Fibroblast of lung (primary cell): ENCODE measurements around the gene EEPD1. TPM values are rescaled to one million over a fixed set of nuclear protein-coding genes. Genes with fewer than 3 reads are reported as not detected.

Experiments
- DNase-seq, 2 donors: peaks; one replicate each; pipeline versions ENCODE4 v3.0.0 to v3.0.0-alpha.2; 2010; ENCODE audit warnings: low read depth in 2 of 2
- H2AFZ ChIP-seq: 2 replicates; pipeline ENCODE4 v1.5.1; 2012; ENCODE audit warnings: low read length, control low read depth, inconsistent platforms
- H3K27ac ChIP-seq: 2 replicates; pipeline ENCODE4 v1.5.1; 2011; ENCODE audit warnings: low read length, control low read depth; ENCODE audit not compliant: insufficient read depth
- H3K27me3 ChIP-seq: 2 replicates; pipeline ENCODE4 v1.5.1; 2011; ENCODE audit warnings: mild to moderate bottlenecking, low read length; ENCODE audit not compliant: control insufficient read depth, insufficient read depth
- H3K36me3 ChIP-seq: 2 replicates; pipeline ENCODE4 v1.5.1; 2011; ENCODE audit warnings: low read length; ENCODE audit not compliant: control insufficient read depth, insufficient read depth
- H3K4me1 ChIP-seq: 2 replicates; pipeline ENCODE4 v1.5.1; 2011; ENCODE audit warnings: low read length; ENCODE audit not compliant: control insufficient read depth, insufficient read depth; ENCODE audit errors: extremely low read depth
- H3K4me2 ChIP-seq: 2 replicates; pipeline ENCODE4 v1.5.1; 2011; ENCODE audit warnings: low read length, control low read depth; ENCODE audit not compliant: insufficient read depth; ENCODE audit errors: extremely low read depth
- H3K4me3 ChIP-seq, 4 experiments: fragments of 200-600 bp in 1 of 4; sonication (generic) in 1 of 4; replicated peaks in 1 of 4; 2 replicates each; pipeline ENCODE4 v1.5.1; 2011 to 2016; ENCODE audit warnings: low read length in 4 of 4, low read depth in 3 of 4, mild to moderate bottlenecking in 3 of 4, control low read depth in 2 of 4, inconsistent platforms in 1 of 4, mixed read lengths in 1 of 4; ENCODE audit not compliant: insufficient read depth in 1 of 4; ENCODE audit errors: control extremely low read depth in 1 of 4
- H3K79me2 ChIP-seq: 2 replicates; pipeline ENCODE4 v1.5.1; 2012; ENCODE audit warnings: mild to moderate bottlenecking, low read length, inconsistent platforms; ENCODE audit not compliant: control insufficient read depth, insufficient read depth
- H3K9ac ChIP-seq: 2 replicates; pipeline ENCODE4 v1.5.1; 2011; ENCODE audit warnings: mild to moderate bottlenecking, low read length, control low read depth; ENCODE audit not compliant: insufficient read depth
- H3K9me3 ChIP-seq: 2 replicates; pipeline ENCODE4 v1.5.1; 2012; ENCODE audit warnings: low read depth, low read length; ENCODE audit not compliant: control insufficient read depth, insufficient read depth
- H4K20me1 ChIP-seq: 2 replicates; pipeline ENCODE4 v1.5.1; 2011; ENCODE audit warnings: low read length; ENCODE audit not compliant: control insufficient read depth, insufficient read depth; ENCODE audit errors: extremely low read depth
- CTCF ChIP-seq, 2 donors: IDR thresholded peaks in 1 of 2; conservative IDR thresholded peaks in 1 of 2; 1 replicate in 1 of 2; 2 replicates in 1 of 2; pipeline ENCODE4 v1.5.1; 2011 to 2012; ENCODE audit warnings: low read length in 2 of 2, control low read depth in 1 of 2, inconsistent platforms in 1 of 2, low read depth in 1 of 2, mild to moderate bottlenecking in 1 of 2
- EZH2 ChIP-seq: IDR thresholded peaks from 2 replicates; pipeline ENCODE4 v1.5.1; 2012; ENCODE audit warnings: low read length, control low read depth, mild to moderate bottlenecking; ENCODE audit errors: missing control alignments
- polyA plus RNA-seq, 2 donors: library from polyadenylated mRNA; depleted of rRNA in 1 of 2; stranded (reverse) in 1 of 2; unstranded in 1 of 2; fragments of >200 nt; gene quantifications; 2 replicates each; pipeline ENCODE4 v1.2.1, GENCODE V29; 2011 to 2012; ENCODE audit warnings: missing spikeins in 1 of 2
- total RNA-seq: library from RNA; depleted of rRNA; stranded (reverse); fragments of >200 nt; gene quantifications from 2 replicates; pipeline ENCODE4 v1.2.1, GENCODE V29; 2014

EEPD1 gene
- total and polyA plus RNA-seq, 2 donors (not counting 1 experiment from before 2014, with no cell fraction given) = 8.4 to 15.9 TPM

GRCh38 chr7:36264123-36264801 is 111.2 kb downstream of the EEPD1 start:
- peak in 1 of 2 donors; percentile 43 for DNase-seq
- H3K9ac ChIP-seq = no peak overlapping the region
- H2AFZ ChIP-seq = no peak overlapping the region
- no peak overlapping the region for H3K4me2 ChIP-seq
- no peak overlapping the region for H3K27ac ChIP-seq
- H3K36me3 ChIP-seq = no peaks in the 10 kb centered on the region
- no peaks in the 10 kb centered on the region for H4K20me1 ChIP-seq
- no peaks in the 10 kb centered on the region for H3K4me1 ChIP-seq
- no peaks in the 10 kb centered on the region for H3K9me3 ChIP-seq
- no peaks in the 10 kb centered on the region for H3K27me3 ChIP-seq
- TF ChIP-seq EZH2 = no peak
- no peaks in the 10 kb centered on the region for H3K79me2 ChIP-seq
- H3K4me3 ChIP-seq = no peak overlapping the region

GRCh38 chr7:36264913-36265516 is 112.0 kb downstream of the EEPD1 start:
- Histone ChIP-seq H3K4me2 (no peak overlapping the region), H2AFZ (no peak overlapping the region), H3K27me3 (no peaks in the 10 kb centered on the region), H3K4me3 (no peak overlapping the region), H4K20me1 (no peaks in the 10 kb centered on the region), H3K27ac (no peak overlapping the region), H3K4me1 (no peaks in the 10 kb centered on the region), H3K9ac (no peak overlapping the region), H3K36me3 (no peaks in the 10 kb centered on the region), H3K79me2 (no peaks in the 10 kb centered on the region), H3K9me3 (no peaks in the 10 kb centered on the region)
- TF ChIP-seq CTCF (conservative IDR thresholded peaks at IDR 0.05 in 1 of 2, IDR thresholded peaks at IDR 0.05 in 1 of 2; ENCODE audit: low read depth in 1 of 2, low read length in 2 of 2) = no peak
- no peak for TF ChIP-seq EZH2
- no peak for DNase-seq

- no peaks in the 10 kb centered on the region for H3K79me2 ChIP-seq
- no peaks in the 10 kb centered on the region for H3K27me3 ChIP-seq
- TF ChIP-seq CTCF (conservative IDR thresholded peaks at IDR 0.05 in 1 of 2, IDR thresholded peaks at IDR 0.05 in 1 of 2; ENCODE audit: low read depth in 1 of 2, low read length in 2 of 2) (no peak), EZH2 (no peak)
- H3K4me2 ChIP-seq = no peak overlapping the region
- no peaks in the 10 kb centered on the region for H3K9me3 ChIP-seq
- no peak overlapping the region for H2AFZ ChIP-seq
- no peak overlapping the region for H3K9ac ChIP-seq
- no peaks in the 10 kb centered on the region for H3K4me1 ChIP-seq
- no peak overlapping the region for H3K4me3 ChIP-seq
- peak in 1 of 2 donors; percentile 27 for DNase-seq
- H4K20me1 ChIP-seq = no peaks in the 10 kb centered on the region
- no peak overlapping the region for H3K27ac ChIP-seq
- no peaks in the 10 kb centered on the region for H3K36me3 ChIP-seq
Measured at GRCh38 chr7:36265680-36266079, 112.6 kb downstream of the EEPD1 start.
